ENCODE results near the gene PLXNA4. TPM values are rescaled to one million over a fixed set of nuclear protein-coding genes. Genes with fewer than 3 reads are reported as not detected.

Gene PLXNA4
- total RNA-seq, 1 donor from 2014 or later: 13.6 TPM

DNA sequence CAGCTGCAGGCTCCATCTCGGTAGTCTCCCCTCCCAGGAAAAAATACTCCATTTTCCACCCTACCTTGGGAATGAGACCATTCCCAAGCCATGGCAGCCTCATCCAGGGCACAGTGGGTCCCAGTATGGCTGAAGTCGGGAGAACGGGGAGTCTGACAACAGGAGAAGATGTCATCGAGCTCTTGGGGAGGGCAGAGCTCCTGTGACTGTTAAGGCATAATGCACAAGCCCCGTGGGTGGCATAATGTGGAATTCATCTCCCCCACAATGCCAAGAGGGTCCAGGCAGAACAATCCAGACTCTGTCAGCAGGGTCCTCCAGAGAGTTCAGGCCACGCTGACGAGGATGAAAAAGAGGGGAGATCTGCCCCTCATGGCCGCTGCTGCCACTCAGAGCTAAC is 279.4 kb downstream of the PLXNA4 start:
- Mint-ChIP-seq H3K4me1 (ENCODE audit: unreplicated experiment) (no peaks in the 10 kb centered on the region), H3K27ac (no peak overlapping the region), H3K36me3 (no peaks in the 10 kb centered on the region), H3K27me3 (peaks cover 3% of the 10 kb centered on the region), H3K9me3 (no peaks in the 10 kb centered on the region), H3K4me3 (no peak overlapping the region)
- no peak for TF ChIP-seq CTCF (conservative IDR thresholded peaks at IDR 0.05)
- DNase-seq (ENCODE audit: extremely low spot score, unreplicated experiment): no peak

DNA sequence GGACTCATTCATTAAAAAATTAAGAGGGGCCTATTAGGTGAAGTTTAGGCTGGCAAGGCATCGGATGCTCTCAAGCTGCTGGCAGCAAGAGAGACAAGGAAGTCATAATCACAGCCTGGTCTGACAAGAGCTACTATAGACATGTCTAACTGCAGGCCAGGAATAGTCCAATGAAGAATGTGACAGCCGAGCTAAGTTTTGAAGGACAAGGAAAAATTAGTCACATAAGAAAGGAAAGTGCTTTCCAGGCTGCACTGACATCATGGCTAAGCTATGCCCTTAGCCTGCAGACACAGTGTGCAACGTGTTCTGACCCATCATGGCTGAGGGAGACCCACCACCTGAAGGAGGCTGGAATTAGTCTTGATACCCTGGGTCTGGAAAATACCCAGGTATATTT is 281.1 kb downstream of the PLXNA4 start:
- Mint-ChIP-seq H3K36me3 (no peaks in the 10 kb centered on the region), H3K4me1 (ENCODE audit: unreplicated experiment) (no peaks in the 10 kb centered on the region), H3K27me3 (peaks cover 9% of the 10 kb centered on the region), H3K9me3 (no peaks in the 10 kb centered on the region), H3K4me3 (no peak overlapping the region), H3K27ac (no peak overlapping the region)
- no peak for TF ChIP-seq CTCF (conservative IDR thresholded peaks at IDR 0.05)
- no peak for DNase-seq (ENCODE audit: extremely low spot score, unreplicated experiment)

DNA sequence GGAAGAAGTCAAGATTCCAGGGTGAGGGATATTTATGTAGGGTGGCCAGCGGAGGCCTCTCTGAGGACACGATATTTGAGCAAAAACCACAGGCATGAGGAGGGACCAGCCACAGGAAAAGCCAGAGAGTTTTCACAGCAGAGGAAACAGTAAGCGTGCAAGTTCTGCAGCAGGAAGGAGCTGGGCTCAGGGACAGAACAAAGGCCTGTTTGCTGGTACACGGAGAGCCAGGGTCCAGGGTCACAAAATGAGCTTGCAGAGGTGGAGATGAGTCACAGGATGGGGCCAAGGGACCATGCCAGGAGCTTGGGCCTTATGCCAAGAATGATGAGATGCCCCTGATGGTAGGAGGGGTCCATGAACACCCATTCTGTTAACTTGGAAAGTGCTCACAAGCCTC is 283.5 kb downstream of the PLXNA4 start:
- Mint-ChIP-seq H3K27ac (no peak overlapping the region), H3K27me3 (peaks cover 6% of the 10 kb centered on the region), H3K36me3 (no peaks in the 10 kb centered on the region), H3K9me3 (no peaks in the 10 kb centered on the region), H3K4me3 (no peak overlapping the region), H3K4me1 (ENCODE audit: unreplicated experiment) (no peaks in the 10 kb centered on the region)
- TF ChIP-seq CTCF (conservative IDR thresholded peaks at IDR 0.05): no peak
- no peak for DNase-seq (ENCODE audit: extremely low spot score, unreplicated experiment)

DNA sequence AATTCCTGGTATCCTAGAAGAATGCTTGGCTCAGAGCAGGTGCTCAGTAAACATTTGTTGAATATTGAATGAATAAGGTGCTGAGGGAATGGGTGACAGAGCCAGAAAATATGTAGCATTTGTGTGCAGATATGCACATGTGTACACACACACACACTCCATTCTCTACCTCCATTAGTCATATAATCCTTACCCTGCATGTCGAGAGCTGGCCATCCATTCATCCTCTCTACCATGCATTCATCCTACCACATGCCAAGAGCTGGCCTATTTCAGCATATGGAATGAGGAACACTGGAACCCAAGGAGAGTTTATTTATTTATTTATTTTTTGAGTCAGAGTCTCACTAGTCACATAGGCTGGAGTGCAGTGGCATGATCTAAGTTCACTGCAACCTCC is 284.8 kb downstream of the PLXNA4 start:
- DNase-seq (ENCODE audit: extremely low spot score, unreplicated experiment): no peak
- Mint-ChIP-seq H3K36me3 (no peaks in the 10 kb centered on the region), H3K4me3 (no peak overlapping the region), H3K4me1 (ENCODE audit: unreplicated experiment) (no peaks in the 10 kb centered on the region), H3K27ac (no peak overlapping the region), H3K27me3 (peaks cover 7% of the 10 kb centered on the region), H3K9me3 (no peaks in the 10 kb centered on the region)
- no peak for TF ChIP-seq CTCF (conservative IDR thresholded peaks at IDR 0.05)

- TF ChIP-seq CTCF (conservative IDR thresholded peaks at IDR 0.05): no peak
- Mint-ChIP-seq H3K27ac (no peak overlapping the region), H3K4me3 (no peak overlapping the region), H3K9me3 (no peaks in the 10 kb centered on the region), H3K36me3 (no peaks in the 10 kb centered on the region), H3K4me1 (ENCODE audit: unreplicated experiment) (no peaks in the 10 kb centered on the region), H3K27me3 (peaks cover 8% of the 10 kb centered on the region)
- no peak for DNase-seq (ENCODE audit: extremely low spot score, unreplicated experiment)
Observed at GRCh38 chr7:132290021-132290420, 286.2 kb downstream of the PLXNA4 start.

- no peaks in the 10 kb centered on the region for H3K4me1 Mint-ChIP-seq (ENCODE audit: unreplicated experiment)
- no peaks in the 10 kb centered on the region for H3K36me3 Mint-ChIP-seq
- H3K27me3 Mint-ChIP-seq: peaks cover 8% of the 10 kb centered on the region
- H3K27ac Mint-ChIP-seq: no peak overlapping the region
- DNase-seq (ENCODE audit: extremely low spot score, unreplicated experiment): no peak
- no peak overlapping the region for H3K4me3 Mint-ChIP-seq
- TF ChIP-seq CTCF (conservative IDR thresholded peaks at IDR 0.05): no peak
- H3K9me3 Mint-ChIP-seq: no peaks in the 10 kb centered on the region
Observed at GRCh38 chr7:132286836-132287235, 289.4 kb downstream of the PLXNA4 start.

Measured in type B pancreatic cell (in vitro differentiated cells).